ENCODE results near the gene SLC8A1. TPM values are rescaled to one million over a fixed set of nuclear protein-coding genes. Genes with fewer than 3 reads are reported as not detected.

The SLC8A1 gene
- polyA plus RNA-seq, 3 donors: 16.9 to 18.2 (median 18.0) TPM

DNA sequence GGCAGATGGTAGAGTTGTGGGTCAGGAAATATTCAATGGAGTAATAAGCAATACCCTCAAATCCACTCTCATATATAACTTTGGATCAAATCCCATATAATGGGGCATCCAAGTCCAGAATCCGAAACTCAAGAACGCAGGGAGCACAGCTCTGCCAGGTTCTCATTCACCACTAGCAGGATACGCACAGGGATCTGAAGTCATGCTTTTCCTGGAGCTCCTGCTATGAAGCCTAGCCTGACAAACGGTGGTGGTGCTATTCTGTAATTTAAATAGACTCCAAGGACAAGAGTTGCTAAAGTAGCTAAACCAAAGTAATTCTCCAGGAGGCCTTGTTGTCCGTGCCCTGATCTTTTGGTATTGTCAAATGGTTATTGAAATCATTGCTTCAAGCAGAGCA is 264.8 kb downstream of the SLC8A1 start:
- Histone ChIP-seq H3K9ac (ENCODE audit: insufficient read depth, low read length, poor library complexity, severe bottlenecking) (no peak overlapping the region), H2AFZ (ENCODE audit: insufficient read depth, low read depth, low read length, poor library complexity, severe bottlenecking) (no peak overlapping the region), H3K27ac (ENCODE audit: low read depth in 1 of 2, low read length in 2 of 2) (no peak overlapping the region), H3K4me3 (replicated peaks in 1 of 3; ENCODE audit: low read depth in 2 of 3, low read length in 3 of 3) (no peak overlapping the region), H3K9me3 (replicated peaks in 1 of 2; ENCODE audit: control insufficient read depth in 1 of 2, insufficient read depth in 1 of 2, low read length in 2 of 2) (no peaks in the 10 kb centered on the region), H3K36me3 (replicated peaks in 1 of 2; ENCODE audit: control insufficient read depth in 1 of 2, insufficient read depth in 2 of 2, low read length in 2 of 2) (peaks cover 0 to 12% of the 10 kb centered on the region in 2 donors), H3K79me2 (ENCODE audit: insufficient read depth, low read length) (no peaks in the 10 kb centered on the region), H4K20me1 (ENCODE audit: insufficient read depth, low read length) (peaks cover 81% of the 10 kb centered on the region), H3K4me2 (replicated peaks; ENCODE audit: extremely low read depth, low read length, poor library complexity, severe bottlenecking) (no peak overlapping the region), H3K27me3 (ENCODE audit: control insufficient read depth in 2 of 2, insufficient read depth in 2 of 2, low read length in 2 of 2) (no peaks in the 10 kb centered on the region), H3K4me1 (ENCODE audit: control insufficient read depth in 1 of 2, insufficient read depth in 2 of 2, low read length in 2 of 2) (no peaks in the 10 kb centered on the region)
- no peak for DNase-seq
- intact Hi-C loops (cut with micrococcal nuclease): no loop called here
- H3K4me3 Mint-ChIP-seq: no peak overlapping the region
- no peaks in the 10 kb centered on the region for H3K4me1 Mint-ChIP-seq
- H3K27me3 Mint-ChIP-seq (ENCODE audit: low read depth in 3 of 3): no peaks in the 10 kb centered on the region
- TF ChIP-seq, protein P1, sequence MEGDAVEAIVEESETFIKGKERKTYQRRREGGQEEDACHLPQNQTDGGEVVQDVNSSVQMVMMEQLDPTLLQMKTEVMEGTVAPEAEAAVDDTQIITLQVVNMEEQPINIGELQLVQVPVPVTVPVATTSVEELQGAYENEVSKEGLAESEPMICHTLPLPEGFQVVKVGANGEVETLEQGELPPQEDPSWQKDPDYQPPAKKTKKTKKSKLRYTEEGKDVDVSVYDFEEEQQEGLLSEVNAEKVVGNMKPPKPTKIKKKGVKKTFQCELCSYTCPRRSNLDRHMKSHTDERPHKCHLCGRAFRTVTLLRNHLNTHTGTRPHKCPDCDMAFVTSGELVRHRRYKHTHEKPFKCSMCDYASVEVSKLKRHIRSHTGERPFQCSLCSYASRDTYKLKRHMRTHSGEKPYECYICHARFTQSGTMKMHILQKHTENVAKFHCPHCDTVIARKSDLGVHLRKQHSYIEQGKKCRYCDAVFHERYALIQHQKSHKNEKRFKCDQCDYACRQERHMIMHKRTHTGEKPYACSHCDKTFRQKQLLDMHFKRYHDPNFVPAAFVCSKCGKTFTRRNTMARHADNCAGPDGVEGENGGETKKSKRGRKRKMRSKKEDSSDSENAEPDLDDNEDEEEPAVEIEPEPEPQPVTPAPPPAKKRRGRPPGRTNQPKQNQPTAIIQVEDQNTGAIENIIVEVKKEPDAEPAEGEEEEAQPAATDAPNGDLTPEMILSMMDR (IDR thresholded peaks at IDR 0.05): no peak
- peaks cover 0 to 15% of the 10 kb centered on the region in 2 donors for H3K36me3 Mint-ChIP-seq
- peaks cover 0 to 1% (median 0%) of the 10 kb centered on the region in 7 donors for H3K9me3 Mint-ChIP-seq
- no peak overlapping the region for H3K27ac Mint-ChIP-seq
- 100% methylated on average over 3 of the region's 5 CpGs for WGBS (ENCODE audit: insufficient coverage)

DNA sequence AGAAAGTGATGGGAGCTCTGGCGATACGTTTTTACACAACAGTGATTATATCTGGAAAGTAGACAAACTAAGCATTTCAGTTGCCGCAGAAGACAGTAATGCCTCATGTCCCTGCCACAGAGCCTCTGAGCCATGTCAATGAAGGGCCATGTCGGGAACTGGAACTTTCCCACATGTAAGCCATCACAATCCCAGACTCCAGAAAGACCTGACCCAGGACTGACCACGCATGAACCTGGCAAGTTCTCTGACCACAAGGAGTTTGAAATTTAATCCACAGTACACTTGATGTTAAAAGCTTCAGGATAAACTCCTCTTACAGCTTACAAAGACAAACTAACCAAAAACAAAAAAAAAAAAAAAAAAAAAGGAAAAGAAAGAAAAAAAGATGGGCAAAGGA is 267.3 kb downstream of the SLC8A1 start:
- Histone ChIP-seq H3K9me3 (replicated peaks in 1 of 2; ENCODE audit: control insufficient read depth in 1 of 2, insufficient read depth in 1 of 2, low read length in 2 of 2) (no peaks in the 10 kb centered on the region), H3K79me2 (ENCODE audit: insufficient read depth, low read length) (no peaks in the 10 kb centered on the region), H3K9ac (ENCODE audit: insufficient read depth, low read length, poor library complexity, severe bottlenecking) (no peak overlapping the region), H3K4me1 (ENCODE audit: control insufficient read depth in 1 of 2, insufficient read depth in 2 of 2, low read length in 2 of 2) (no peaks in the 10 kb centered on the region), H3K27ac (ENCODE audit: low read depth in 1 of 2, low read length in 2 of 2) (no peak overlapping the region), H3K36me3 (replicated peaks in 1 of 2; ENCODE audit: control insufficient read depth in 1 of 2, insufficient read depth in 2 of 2, low read length in 2 of 2) (peaks cover 0 to 4% of the 10 kb centered on the region in 2 donors), H4K20me1 (ENCODE audit: insufficient read depth, low read length) (peaks cover 81% of the 10 kb centered on the region), H3K27me3 (ENCODE audit: control insufficient read depth in 2 of 2, insufficient read depth in 2 of 2, low read length in 2 of 2) (no peaks in the 10 kb centered on the region), H3K4me3 (replicated peaks in 1 of 3; ENCODE audit: low read depth in 2 of 3, low read length in 3 of 3) (no peak overlapping the region), H2AFZ (ENCODE audit: insufficient read depth, low read depth, low read length, poor library complexity, severe bottlenecking) (no peak overlapping the region), H3K4me2 (replicated peaks; ENCODE audit: extremely low read depth, low read length, poor library complexity, severe bottlenecking) (no peak overlapping the region)
- Mint-ChIP-seq H3K27me3 (ENCODE audit: low read depth in 3 of 3) (no peaks in the 10 kb centered on the region), H3K36me3 (peaks cover 0 to 5% of the 10 kb centered on the region in 2 donors), H3K4me3 (no peak overlapping the region), H3K27ac (no peak overlapping the region), H3K4me1 (peaks cover 3% of the 10 kb centered on the region), H3K9me3 (peaks cover 0 to 1% (median 0%) of the 10 kb centered on the region in 7 donors)
- intact Hi-C loops (cut with micrococcal nuclease): no loop called here
- WGBS (ENCODE audit: insufficient coverage): 75% methylated on average over 4 of the region's 5 CpGs
- TF ChIP-seq, protein P1 (IDR thresholded peaks at IDR 0.05): no peak
- no peak for DNase-seq

All from CD14-positive monocyte (primary cell).